ENCODE results near the gene MAP4K4.

The MAP4K4 gene

DNA sequence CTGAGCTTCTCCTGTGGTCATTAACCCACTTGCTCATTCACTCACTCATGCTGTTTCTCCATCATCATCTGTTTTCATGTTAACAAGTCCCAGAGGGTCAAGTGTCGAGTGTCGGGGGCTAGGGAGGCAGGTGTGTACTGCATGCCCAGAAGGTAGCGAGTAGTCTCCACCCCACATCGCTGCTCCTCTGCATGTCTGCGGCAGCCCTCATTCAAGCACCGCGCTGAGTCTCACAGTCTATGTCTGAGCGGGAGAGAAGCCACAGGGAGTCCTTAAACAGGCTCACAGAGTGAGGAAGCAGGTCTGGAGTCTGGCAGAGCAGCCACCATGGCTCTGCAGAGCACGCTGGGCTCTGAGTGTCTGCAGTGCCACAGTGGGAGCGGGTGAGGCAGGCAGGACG is 172.9 kb downstream of the MAP4K4 start:
- no peak for DNase-seq (ENCODE audit: low read depth in 2 of 2)

DNA sequence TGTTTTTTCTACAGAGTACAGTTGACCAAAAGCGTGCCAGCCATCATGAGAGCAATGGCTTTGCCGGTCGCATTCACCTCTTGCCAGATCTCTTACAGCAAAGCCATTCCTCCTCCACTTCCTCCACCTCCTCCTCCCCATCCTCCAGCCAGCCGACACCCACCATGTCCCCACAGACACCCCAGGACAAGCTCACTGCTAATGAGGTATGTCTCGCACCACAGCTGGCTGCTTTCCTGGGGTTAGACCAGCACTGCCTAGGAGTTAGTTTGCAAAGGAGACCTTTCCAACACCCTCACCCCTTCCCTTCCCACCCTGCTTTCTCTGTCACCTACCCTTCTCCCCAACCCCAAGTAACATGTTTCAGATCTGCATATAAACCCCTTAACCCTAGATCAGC is 174.0 kb downstream of the MAP4K4 start:
- no peak for DNase-seq (ENCODE audit: low read depth in 2 of 2)

- no peak for DNase-seq (ENCODE audit: low read depth in 2 of 2)
Observed at GRCh38 chr2:101872480-101872879, 175.0 kb downstream of the MAP4K4 start.

GRCh38 chr2:101873543-101873942 is 176.0 kb downstream of the MAP4K4 start:
- no peak for DNase-seq (ENCODE audit: low read depth in 2 of 2)

- no peak for DNase-seq (ENCODE audit: low read depth in 2 of 2)
Observed at GRCh38 chr2:101874069-101874468, 176.6 kb downstream of the MAP4K4 start.

DNA sequence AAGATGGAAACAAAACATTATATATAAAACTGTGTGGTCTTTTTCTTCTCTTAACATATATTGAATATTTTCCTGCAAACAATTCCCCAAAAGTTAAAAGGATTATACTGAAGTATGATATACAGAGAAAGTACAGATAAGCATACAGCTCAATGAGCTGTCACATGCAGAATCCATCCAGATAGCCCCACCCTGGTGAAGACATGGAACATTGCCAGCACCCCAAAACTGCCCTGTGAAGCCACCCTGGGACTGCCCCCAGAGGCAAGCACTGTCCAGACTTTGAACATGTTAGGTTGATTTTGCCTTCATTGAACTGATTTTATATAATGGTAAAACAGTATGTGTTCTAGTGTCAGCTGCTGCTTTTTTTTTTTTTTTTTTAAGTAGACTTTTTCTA is 182.0 kb downstream of the MAP4K4 start:
- no peak for DNase-seq (ENCODE audit: low read depth in 2 of 2)

GRCh38 chr2:101881131-101881530 is 183.6 kb downstream of the MAP4K4 start:
- DNase-seq (ENCODE audit: low read depth in 2 of 2), result no peak

GRCh38 chr2:101882769-101883307 is 185.3 kb downstream of the MAP4K4 start:
- no peak for DNase-seq (ENCODE audit: low read depth in 2 of 2)

DNA sequence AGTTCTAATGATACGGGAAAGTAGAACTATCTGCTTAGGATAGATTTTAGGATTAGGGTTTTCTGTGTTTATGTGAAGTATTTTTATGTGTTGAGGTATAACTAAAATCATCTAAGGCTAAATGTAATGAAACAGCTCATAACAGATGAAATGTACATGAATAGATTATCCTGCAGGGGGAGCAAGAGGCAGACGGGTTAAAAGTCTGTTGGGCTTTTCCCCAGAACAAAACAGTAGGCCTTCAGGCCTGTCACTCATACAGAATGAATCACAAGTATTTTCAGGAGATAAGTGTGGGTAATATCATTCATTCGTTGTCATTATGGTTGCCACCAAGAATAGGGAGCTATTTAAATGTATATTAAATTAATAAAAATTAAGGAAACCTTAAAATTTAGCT is 186.4 kb downstream of the MAP4K4 start:
- no peak for DNase-seq (ENCODE audit: low read depth in 2 of 2)

DNA sequence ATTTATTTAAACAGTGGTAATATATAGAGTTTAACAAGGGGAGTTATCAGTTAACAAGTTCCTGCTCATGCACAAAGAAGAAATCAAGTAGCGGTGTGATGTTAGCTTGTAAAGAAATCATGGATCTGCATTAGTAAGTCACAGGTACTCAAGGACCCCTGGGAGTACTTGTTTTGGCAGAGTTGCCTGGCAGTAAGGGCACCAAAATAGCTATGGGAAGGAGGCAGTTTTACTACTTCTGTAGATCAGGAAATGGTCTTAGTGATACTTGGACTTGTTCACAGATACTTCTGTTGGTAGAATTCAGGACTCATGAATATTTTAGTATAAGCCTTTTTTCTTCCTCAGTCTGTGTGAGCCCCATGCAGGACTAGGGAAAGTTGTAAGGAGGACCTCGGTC is 186.9 kb downstream of the MAP4K4 start:
- DNase-seq (ENCODE audit: low read depth in 2 of 2), result no peak

- DNase-seq (ENCODE audit: low read depth in 2 of 2), result no peak
Observed at GRCh38 chr2:101887328-101887727, 189.8 kb downstream of the MAP4K4 start.

- no peak for DNase-seq (ENCODE audit: low read depth in 2 of 2)
Observed at GRCh38 chr2:101889460-101890098, 192.1 kb downstream of the MAP4K4 start.

DNA sequence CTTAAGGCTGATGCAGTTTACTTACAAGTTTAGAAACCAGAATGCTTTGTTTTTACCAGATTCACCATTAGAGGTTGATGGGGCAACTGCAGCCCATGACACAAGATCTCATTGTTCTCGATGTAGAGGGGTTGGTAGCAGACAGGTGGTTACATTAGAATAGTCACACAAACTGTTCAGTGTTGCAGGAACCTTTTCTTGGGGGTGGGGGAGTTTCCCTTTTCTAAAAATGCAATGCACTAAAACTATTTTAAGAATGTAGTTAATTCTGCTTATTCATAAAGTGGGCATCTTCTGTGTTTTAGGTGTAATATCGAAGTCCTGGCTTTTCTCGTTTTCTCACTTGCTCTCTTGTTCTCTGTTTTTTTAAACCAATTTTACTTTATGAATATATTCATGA is 194.9 kb downstream of the MAP4K4 start:
- DNase-seq (ENCODE audit: low read depth in 2 of 2), result no peak

DNA sequence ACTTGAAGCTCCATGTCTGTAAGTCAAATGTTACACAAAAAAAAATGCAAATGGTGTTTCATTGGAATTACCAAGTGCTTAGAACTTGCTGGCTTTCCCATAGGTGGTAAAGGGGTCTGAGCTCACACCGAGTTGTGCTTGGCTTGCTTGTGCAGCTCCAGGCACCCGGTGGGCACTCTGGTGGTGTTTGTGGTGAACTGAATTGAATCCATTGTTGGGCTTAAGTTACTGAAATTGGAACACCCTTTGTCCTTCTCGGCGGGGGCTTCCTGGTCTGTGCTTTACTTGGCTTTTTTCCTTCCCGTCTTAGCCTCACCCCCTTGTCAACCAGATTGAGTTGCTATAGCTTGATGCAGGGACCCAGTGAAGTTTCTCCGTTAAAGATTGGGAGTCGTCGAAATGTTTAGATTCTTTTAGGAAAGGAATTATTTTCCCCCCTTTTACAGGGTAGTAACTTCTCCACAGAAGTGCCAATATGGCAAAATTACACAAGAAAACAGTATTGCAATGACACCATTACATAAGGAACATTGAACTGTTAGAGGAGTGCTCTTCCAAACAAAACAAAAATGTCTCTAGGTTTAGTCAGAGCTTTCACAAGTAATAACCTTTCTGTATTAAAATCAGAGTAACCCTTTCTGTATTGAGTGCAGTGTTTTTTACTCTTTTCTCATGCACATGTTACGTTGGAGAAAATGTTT is 196.3 kb downstream of the MAP4K4 start:
- DNase-seq (ENCODE audit: low read depth in 2 of 2), result no peak

DNA sequence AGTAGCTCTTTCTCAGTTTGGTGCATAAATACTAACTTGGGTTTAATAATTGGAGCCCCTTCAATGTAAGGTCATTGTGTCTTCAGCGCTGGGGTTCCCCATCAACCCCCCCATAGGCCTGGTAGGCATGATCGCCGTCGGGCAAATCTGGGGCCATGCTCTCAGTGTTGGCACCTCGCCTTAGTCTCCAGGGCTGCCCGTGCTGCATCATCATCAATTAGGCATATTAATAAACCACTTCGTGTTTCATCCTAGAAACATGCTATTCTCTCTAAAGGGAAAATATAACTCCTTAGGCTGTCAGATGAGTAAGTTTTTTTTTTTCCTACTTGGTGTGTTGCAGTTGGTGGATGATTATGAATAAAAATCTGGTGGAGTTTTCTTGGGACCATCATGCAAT is 197.5 kb downstream of the MAP4K4 start:
- no peak for DNase-seq (ENCODE audit: low read depth in 2 of 2)

DNA sequence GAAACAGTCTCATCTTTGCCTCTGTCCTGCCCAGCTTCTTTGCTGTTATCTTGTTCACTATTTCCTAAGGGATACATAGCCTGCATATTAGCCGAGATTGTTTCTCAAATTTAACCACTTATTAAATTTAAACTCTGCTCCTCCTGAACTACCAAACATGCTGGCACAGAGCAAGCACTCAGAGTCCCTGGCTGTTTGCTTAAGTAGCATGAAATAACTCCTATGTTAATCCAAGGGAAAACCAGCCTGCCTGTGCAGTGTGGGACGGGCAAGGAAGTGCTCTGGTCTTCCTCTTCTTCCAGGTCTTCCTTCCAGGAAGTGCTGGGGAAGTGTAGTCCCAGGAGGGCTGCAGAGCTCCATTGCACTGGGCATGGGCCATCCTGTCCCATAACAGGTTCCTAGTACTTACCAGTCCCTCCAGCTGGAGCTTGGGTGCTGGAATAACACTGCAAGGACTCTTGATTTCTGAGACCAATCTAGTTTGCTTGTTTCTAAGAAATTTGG is 198.4 kb downstream of the MAP4K4 start:
- no peak for DNase-seq (ENCODE audit: low read depth in 2 of 2)

GRCh38 chr2:101897301-101897700 is 199.8 kb downstream of the MAP4K4 start:
- DNase-seq (ENCODE audit: low read depth in 2 of 2), result no peak

- DNase-seq (ENCODE audit: low read depth in 2 of 2), result no peak
Observed at GRCh38 chr2:101899265-101899664, 201.8 kb downstream of the MAP4K4 start.

DNA sequence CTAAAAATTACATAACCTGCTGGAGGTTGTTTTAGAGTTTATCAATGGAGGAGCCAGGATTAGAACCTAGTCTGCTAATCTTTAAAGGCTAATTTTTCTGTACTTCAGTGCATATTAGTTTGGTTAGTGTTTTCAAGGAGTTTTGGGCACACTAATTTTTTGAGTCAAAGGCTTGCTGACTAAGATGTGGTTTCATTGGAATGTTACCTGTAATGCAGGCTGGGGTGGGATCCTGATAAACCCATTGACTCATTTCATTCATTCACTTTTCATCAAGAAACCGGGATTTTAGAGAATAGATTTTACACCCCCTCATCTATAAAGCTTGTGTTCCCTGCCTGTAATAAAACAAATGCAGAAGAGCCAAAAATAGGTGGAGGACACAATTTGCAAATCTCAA is 202.4 kb downstream of the MAP4K4 start:
- DNase-seq (ENCODE audit: low read depth in 2 of 2), result no peak

DNA sequence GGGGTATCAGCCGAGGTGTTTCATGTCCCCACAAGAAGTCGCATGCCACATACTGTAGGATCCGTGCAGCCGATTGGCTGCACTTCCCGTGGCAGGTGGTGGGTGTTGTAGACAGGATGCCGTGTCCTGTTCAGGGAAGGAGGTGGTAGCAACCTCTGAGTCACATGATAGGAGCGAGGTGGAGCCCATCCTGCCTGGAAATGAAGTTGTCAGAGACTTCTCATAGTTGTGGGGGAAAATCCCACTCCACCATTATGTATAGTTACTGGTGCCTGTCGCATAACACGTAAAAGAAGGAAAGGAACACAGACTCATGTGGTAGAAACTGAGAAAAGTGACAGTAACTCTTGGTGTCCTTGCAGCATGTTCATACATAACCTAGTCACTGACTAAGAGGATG is 202.9 kb downstream of the MAP4K4 start:
- peak; percentile 4 to 56 for DNase-seq (ENCODE audit: low read depth in 2 of 2)

- DNase-seq (ENCODE audit: low read depth in 2 of 2), result no peak
Observed at GRCh38 chr2:101901241-101901640, 203.7 kb downstream of the MAP4K4 start.

DNA sequence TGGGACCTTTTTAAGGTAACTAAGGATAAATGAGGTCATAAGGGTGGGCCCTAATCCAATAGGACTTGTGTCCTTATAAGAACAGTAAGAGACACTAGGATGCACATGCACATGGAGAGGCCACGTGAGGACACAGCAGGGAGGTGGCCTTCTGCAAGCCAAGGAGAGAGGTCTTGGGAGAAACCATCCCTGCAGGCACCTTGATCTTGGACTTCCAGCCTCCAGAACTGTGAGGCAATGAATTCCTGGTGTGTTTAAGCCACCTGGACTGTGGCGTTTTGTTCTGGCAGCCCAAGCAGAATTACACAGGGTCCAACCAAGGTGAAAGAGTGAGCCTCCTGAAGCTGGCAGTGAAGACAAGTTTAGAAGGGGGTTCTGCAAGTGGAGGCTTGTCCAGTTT is 204.7 kb downstream of the MAP4K4 start:
- DNase-seq (ENCODE audit: low read depth in 2 of 2), result no peak

GRCh38 chr2:101904916-101905315 is 207.4 kb downstream of the MAP4K4 start:
- no peak for DNase-seq (ENCODE audit: low read depth in 2 of 2)
